Stimulated activated CD8-positive, alpha-beta memory T cell treated with anti-CD3 and anti-CD28 coated beads, Interleukin-4, amount 100 ng/mL, for 24 hours (primary cell): Measurements from ENCODE around the gene NAGA.

Source experiments
- DNase-seq: peaks from one replicate; pipeline ENCODE4 v3.0.0-alpha.2; 2020; ENCODE audit warnings: low read depth

The NAGA gene

GRCh38 chr22:42039271-42039670 is 31.3 kb downstream of the NAGA start:
- no peak for DNase-seq

- no peak for DNase-seq
Measured at GRCh38 chr22:42035256-42035655, 35.4 kb downstream of the NAGA start.

- DNase-seq: no peak
Measured at GRCh38 chr22:42033263-42034181, 37.1 kb downstream of the NAGA start.

- DNase-seq: no peak
Measured at GRCh38 chr22:42026705-42027104, 43.9 kb downstream of the NAGA start.

GRCh38 chr22:42025421-42025820 is 45.2 kb downstream of the NAGA start:
- DNase-seq: no peak

GRCh38 chr22:42022162-42022847 is 48.3 kb downstream of the NAGA start:
- no peak for DNase-seq

- DNase-seq: no peak
Measured at GRCh38 chr22:42021571-42021970, 49.0 kb downstream of the NAGA start.

- DNase-seq: no peak
Measured at GRCh38 chr22:42018224-42018623, 52.4 kb downstream of the NAGA start.

- DNase-seq: no peak
Measured at GRCh38 chr22:42016111-42016510, 54.5 kb downstream of the NAGA start.

- DNase-seq: no peak
Measured at GRCh38 chr22:42013385-42013784, 57.2 kb downstream of the NAGA start.

GRCh38 chr22:42010778-42011177 is 59.8 kb downstream of the NAGA start:
- no peak for DNase-seq
